GM12878 (cell line): ENCODE data around the gene RASA4B.
"Not testable (repeated sequence)": the region's sequence is repeated elsewhere in the genome, so short reads cannot be mapped to it uniquely, and the experiment has no call there.

ENCODE experiments used
- BCL11A ChIP-seq: IDR thresholded peaks from 2 replicates; pipeline ENCODE4 v1.6.1; 2011; ENCODE audit warnings: low read depth, low read length
- FOS ChIP-seq: IDR thresholded peaks from 3 replicates; pipeline ENCODE4 v1.6.1; 2011; ENCODE audit warnings: borderline replicate concordance; ENCODE audit not compliant: insufficient read length; ENCODE audit errors: extremely low read depth

- TF ChIP-seq BCL11A, FOS: not testable (repeated sequence)
These were observed 10.0 kb downstream of the RASA4B start for GRCh38 chr7:102507410-102508088.
